Skeletal muscle cell (primary cell): Measurements from ENCODE around the gene SKAP2.

Experiments
- DNase-seq: peaks from one replicate; pipeline ENCODE4 v3.0.0-alpha.2; 2010; ENCODE audit warnings: low read depth
- H3K4me3 ChIP-seq: 2 replicates; pipeline ENCODE4 v1.5.1; 2011; ENCODE audit warnings: low read depth, mild to moderate bottlenecking, control low read depth, low read length, moderate library complexity

Gene SKAP2, protein sequence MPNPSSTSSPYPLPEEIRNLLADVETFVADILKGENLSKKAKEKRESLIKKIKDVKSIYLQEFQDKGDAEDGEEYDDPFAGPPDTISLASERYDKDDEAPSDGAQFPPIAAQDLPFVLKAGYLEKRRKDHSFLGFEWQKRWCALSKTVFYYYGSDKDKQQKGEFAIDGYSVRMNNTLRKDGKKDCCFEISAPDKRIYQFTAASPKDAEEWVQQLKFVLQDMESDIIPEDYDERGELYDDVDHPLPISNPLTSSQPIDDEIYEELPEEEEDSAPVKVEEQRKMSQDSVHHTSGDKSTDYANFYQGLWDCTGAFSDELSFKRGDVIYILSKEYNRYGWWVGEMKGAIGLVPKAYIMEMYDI

DNA sequence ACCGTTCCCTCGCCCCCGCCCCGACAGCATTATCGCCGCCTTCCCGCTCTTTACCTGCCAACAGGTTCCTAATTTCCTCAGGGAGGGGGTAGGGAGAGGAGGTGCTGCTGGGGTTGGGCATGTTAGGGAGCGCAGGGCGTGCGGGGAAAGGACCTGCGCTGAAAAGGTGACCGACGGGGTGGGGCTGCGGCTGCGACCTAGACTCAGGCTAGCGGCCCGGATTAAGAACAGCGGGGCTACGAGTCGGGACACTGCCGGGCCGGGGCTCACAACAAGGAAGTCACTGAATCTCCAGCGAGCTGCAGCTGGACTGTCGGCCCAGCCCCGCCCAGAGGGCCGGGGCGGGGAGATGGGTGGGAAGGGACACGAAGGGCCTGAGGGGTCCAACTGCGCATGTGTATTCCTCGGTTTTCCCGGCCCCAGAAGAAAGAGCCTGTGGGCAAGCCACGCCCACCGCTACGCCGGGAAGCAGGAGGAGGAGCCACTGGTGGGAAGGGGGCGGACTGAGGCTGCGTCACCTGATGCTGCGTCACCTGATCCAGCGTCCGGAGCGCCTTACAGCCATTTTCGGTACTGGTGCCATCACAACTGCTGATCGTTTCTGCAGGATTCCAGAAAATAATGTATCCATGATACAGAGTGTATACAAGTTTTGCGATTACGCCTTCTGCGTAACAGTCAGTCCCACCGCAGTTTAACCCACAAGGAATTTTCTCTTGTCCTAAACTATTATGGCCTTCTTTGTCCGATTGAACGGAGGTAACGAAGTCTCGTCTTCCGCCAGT, at the start of gene SKAP2:
Gene SKAP2 (minus strand): TSS at position 282 of the 785 bp plus-strand sequence. CDS start 161 bp downstream, at position 121.
- peak; percentile 97 for DNase-seq
- H3K4me3 ChIP-seq: peak within 1 kb of the TSS; percentile 83

DNA sequence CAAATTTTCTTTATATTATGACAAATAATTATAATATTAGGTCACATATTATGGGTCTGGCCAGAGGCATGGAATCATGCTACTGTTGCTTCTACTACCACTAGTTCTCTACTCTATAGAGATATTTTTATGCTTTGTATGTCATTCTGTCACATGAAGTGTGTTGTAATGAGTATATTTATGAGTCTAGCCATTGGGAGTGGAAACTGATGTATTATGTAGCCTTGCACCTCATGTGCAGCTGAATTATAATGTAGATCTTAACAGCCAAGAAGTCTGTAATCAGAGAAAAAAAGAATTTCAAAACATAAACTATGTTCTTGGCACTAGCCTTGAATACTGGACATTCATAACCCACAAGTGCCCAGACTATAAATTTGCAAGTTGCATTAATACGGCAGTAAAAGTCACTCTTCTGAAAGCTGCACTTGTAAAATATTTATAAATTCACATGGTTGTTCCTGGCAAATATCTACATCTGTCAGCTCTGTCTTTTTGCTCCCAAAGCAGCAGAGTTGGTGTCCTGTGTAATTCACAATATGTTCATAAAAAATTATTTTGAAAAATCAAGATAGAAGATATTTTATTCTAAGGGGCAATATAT, 48.6 kb upstream of the SKAP2 start:
- DNase-seq: no peak
- no peak overlapping the region for H3K4me3 ChIP-seq

DNA sequence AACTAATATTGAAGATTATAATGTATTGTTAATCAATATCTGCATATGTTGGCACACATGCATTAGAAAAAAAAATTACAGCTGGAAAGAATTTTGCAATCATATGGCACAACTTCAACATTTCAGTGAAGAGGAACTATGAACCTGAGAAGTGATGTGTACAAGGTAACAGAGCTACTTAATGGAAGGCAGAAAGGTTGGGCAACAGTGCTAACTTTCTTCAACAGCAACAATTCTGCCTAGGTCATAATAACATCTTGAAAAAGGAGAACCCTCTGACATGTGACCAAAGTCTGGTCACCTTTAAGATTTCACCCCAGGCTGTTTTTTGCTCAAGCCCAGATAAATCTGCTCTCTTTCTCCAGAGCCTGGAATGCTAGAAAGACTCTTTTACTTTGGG, 47.9 kb upstream of the SKAP2 start:
- no peak overlapping the region for H3K4me3 ChIP-seq
- no peak for DNase-seq

DNA sequence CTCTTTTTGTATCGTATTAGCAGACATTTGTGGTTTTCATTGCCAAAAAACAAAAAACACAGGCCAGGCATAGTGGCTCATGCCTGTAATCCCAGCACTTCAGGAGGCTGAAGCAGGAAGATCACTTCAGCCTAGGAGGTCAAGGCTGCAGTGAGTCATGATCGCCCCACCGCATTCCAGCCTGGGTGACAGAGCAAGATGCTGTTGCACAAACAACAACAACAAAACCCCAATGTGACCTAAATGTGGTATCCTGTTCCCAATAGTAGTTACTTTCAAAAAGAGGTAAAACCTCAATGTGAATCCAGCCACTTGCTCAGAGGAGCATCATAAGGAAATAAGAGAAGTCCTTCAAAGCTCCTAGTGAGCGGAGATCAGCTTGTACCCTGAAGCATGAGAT, 45.8 kb upstream of the SKAP2 start:
- no peak overlapping the region for H3K4me3 ChIP-seq
- peak; percentile 78 for DNase-seq

DNA sequence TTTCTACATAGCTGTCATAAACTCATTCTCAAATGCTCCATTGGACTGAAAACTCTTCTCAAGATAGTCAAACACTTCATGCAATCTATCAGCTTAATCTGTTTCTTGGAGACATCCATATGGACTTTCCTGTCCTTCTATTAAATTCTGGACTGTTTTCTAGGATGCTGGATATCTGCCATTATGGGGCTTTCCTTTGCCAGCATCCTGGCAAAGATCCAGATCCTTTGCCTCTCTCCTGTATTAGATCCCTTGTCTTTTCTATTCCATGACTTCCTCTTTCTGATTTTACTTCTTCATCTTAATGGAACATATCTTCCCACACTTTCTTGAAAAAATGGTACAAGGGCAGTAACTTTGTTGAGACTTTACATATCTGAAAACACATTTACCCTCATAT, 35.9 kb upstream of the SKAP2 start:
- no peak for DNase-seq
- H3K4me3 ChIP-seq: no peak overlapping the region

DNA sequence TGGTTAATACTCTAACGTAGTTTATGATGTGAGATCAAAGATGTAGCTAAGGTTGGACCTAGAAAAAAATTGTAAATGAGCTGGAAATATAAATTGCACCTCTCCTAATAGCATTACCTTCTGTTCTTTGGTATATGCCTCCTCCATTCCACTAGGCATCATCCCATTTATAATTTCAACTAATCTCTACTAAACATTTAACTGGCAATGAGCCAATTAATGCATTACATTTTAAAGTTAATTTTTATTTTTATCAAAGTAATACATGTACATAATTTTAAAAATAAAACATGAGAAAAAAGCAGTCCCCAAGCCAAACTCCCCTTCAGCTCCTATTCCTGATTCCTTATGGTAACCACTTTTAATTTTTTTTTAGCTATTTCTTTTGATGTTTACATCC, 35.1 kb upstream of the SKAP2 start:
- DNase-seq: no peak
- H3K4me3 ChIP-seq: no peak overlapping the region

DNA sequence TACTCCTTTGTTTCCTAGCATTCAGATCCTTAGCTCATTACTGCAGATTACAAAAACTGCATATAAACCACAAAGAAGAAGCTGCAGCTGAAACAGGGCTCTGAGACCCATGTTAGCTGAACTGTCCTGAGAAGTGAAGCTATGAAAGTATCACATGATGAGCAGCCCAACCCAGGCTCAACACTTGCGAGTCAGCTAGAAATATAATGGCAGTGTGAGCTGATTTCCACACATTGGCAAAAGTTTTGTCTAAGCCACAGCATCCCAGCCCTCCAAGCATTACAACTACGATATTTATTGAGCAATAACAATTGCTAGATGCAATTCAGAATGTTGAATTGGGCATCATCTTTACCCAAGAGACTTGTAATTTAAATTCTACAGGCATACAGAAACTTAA, 34.5 kb upstream of the SKAP2 start:
- peak; percentile 25 for DNase-seq
- H3K4me3 ChIP-seq: no peak overlapping the region

DNA sequence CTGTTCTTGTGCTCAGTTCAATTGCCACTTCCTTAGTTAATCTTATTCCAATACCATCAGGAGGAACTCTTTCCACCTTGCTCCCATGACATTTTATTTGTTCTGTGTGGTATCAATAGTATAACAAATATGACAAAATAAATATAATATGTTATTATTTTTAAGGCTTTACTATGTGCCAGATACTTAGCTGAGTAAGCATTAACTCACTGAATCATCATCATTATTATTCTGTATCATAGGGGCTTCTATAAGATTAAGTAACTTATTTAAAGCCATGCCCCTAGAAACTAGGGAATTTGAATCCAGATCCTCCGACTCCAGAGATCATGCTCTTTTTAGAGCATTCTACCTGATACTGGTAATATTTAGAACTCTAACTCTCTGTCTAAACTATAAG, 33.5 kb upstream of the SKAP2 start:
- no peak overlapping the region for H3K4me3 ChIP-seq
- DNase-seq: no peak

DNA sequence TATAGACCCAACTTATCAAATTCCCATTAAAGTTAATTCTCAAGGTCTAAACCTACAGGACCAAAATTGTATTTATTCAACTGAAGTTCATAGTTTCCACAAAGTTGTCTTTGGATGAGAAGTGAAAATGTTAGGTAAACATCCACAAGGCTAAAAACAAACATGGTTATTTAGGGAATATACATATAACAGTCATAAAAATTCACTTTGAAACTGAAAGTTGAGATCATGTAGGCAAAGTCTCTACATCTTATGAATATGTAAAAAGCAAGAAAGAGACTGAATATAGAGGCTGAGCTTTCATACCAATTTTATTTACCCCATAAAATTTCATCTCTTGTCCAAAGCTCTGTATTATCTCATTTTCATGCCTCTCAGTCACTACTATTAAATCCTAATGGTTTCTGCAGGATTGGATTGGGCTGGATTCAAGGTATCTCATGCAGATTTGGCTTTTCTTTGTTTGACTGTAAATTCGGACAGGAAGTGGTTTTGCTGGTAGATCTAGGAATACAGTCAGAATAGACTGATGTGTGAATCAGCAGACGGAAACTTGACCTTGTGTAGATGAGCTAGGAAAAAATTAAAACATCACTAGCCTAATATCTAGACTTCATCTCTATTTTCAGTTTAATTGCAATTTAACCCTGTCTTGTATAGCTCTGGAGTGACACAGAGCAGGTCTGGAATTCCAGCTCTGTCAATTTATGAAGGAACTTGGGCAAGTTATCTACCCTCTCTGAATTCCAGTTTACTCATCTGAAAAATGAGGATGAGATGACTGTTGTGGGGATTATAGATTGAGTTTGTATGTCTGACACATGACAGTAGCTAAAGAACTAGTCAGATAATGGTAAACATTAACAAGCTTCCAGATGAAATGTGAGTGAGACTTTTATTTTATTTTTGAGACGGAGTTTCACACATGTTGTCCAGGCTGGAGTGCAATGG, 27.3 kb upstream of the SKAP2 start:
- H3K4me3 ChIP-seq: no peak overlapping the region
- DNase-seq: no peak

DNA sequence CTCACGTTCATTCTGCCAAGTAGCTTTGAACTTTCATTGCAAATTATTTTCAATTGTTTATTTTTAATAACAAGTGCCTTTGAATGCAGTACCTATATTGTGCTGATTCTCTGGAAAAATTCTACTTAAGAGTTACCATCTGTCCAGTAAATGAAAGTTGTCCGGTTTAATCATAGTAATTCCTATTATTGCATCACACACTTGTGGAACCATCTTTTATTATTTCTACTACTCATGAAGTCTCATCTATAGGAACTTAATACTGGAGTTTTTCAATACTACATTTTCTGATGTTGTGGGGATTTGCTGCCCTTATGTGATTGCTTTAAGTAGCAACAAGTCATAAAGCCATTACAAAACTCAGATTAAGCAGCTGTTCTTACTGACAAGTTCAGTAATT, 16.5 kb upstream of the SKAP2 start:
- no peak overlapping the region for H3K4me3 ChIP-seq
- DNase-seq: no peak

DNA sequence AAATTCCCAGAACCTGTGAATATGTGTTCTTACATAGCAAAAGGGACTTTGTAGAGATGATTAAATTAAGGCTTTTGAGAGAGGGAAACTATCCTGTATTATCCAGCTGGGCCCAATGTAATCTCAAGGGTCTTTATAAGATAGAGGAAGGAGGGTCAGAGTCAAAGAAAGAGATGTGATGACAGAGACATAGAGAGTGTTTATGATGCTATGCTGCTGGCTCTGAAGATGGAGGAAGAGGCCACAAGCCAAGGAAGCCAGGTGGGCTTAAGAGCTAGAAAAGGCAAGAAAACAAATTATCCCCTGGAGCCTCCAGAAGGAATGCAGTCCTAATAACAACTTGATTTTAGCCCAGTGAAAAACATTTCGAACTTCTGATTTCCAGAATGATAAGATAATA, 15.3 kb upstream of the SKAP2 start:
- no peak overlapping the region for H3K4me3 ChIP-seq

DNA sequence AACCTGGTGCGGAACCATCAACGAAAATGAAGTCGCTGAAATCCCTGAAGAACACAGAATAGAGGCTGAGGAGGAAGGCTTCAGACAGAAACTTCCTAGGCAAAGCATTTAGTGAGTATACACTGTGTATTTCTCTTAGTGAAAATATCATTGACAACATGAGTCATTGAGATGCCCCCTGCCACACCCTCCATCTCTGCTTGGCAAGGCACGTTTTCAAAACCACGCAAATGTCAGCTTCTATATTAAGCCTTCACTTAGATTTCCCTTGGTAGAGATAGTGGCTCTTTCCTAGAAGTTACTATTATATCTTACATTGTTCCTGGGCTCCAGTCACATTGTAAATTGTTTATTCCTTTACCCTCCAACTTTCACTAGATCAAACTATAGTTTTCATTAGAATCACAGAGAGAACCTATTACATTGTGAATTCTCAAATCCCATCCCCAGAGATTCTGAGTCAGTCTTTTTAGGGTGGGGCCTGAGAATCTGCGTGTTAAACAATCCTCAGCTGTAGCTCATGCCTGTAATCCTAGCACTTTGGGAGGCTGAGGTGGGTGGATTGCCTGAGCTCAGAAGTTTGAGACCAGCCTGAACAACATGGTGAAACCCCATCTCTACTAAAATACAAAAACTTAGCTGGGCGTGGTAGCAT, 4.6 kb upstream of the SKAP2 start:
- DNase-seq: peak; percentile 6
- no peak overlapping the region for H3K4me3 ChIP-seq

More for the DNA sequence above, 15.3 kb upstream of the SKAP2 start:
- no peak for DNase-seq

DNA sequence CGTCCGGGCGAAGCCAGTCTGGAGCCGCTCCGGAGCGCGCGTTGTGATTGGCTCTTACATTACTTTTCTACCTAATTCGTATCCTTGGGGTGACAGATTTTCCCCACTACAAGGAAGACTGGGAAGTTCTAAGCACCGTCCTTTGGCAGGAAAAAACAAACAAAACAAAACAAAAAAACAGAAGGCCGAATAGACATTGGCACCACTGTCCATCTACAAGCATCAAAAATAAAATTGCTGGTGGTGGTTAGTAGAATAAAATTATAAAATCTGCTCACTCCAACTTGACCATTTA, 651 bp upstream of the SKAP2 start:
- DNase-seq: no peak
- H3K4me3 ChIP-seq: peak overlapping the region; percentile 83

DNA sequence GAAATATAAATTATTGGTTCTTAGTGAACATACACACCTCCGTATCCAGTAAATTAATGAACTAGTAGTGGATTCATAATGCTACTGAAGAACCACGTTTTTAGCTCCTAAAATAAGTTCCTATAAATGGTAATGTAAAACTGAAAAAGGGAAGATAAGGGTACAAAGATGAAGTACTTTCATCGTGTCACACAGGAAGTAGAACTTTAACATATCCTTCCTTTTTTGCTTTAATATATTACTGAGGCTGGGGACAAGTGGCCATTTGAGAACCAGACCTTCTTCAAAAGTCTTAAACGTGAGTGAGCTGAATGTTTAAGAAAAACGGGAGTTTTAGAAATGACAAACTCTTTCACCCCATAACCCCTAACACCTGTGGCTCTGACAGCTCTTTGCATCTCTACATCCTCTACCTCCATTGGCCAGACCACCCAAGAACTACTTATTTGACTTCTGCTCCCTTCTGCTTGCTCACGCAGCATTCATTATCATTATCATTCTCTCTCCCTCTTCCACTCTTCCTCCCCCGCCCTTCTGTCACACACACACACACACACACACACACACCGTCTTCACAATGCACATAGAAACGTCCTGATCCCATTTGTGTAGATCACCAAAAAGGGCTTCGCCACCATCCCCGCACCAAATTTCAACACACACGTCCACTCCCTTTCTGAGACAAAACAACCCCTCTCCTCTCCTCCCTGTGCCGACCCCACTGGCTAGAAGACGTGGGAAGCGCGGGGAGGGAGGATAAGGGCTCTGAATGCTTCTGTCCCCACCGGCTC, 677 bp downstream of the SKAP2 start:
- H3K4me3 ChIP-seq: peak overlapping the region; percentile 83
- no peak for DNase-seq

DNA sequence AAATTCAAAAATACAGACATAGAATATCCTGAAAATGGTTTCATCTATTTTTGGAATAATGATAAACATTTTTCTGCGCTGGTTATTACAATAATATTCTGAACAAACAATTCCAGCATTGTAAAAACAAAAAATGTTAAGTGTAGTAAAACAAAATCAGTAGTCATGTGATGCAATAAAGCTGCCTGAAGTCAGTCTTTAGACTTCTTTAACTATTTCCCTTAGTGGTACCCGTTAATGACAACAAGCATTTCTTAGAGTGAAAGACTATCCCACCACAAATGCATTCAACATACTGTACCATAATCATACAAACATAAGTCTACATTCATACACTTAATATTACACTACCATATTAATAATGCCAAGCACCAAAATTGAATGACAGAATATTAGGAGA, 1.6 kb downstream of the SKAP2 start:
- no peak overlapping the region for H3K4me3 ChIP-seq
- no peak for DNase-seq

DNA sequence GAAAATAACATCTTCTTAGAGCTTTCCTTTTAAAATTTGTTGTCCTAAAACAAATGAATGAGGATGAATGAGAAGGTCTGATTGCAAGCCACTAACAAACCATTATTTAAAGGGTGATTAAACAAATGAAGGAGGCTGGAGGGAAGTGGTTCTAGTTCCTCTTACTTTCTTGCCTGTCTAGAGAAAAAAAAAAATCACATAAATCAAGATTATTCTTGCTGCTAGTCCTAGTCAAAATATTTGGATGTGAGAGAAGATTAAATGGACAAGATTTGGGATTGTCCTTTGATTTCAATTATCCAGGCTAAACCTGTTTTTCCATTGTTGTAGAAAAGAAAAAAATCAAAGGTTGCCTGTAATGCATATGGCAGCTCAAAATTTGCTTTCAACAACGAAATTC, 3.3 kb downstream of the SKAP2 start:
- no peak for DNase-seq
- H3K4me3 ChIP-seq: no peak overlapping the region

DNA sequence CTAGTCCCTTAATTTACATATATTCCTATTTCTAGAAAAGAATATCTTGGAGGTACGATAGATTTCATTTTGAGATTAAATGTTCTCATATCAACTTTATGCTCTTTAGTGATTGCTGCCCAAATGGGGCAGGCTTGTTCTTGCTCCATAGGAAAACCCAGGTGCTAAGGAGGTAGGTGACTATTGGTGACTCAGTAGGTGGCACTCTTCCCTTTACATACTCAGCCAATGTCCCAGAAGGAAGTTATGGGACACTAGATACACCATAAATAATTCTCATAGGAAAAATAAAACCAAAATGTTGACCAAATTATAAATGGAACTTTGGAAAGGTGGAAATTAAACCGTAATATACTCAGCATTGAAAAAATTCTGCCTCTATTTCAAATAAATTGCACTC, 4.0 kb downstream of the SKAP2 start:
- DNase-seq: no peak
- no peak overlapping the region for H3K4me3 ChIP-seq

DNA sequence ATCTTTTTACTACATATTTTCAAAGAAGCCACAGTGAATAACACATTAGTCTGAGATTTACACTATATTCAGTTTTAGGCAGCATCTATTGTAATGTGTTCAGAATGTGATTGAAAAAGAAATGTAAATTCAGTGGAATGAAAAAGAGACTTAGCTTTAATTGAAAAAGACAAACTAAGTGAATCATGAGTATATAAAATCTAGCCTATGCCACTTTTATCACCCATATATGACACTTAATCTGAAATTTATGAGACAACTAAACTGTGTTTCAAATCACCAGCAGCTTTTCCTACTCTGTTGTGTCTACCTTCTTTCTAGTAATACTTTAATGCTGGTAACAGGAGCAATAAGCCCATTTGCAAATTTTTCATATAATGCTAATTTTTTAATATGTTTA, 4.7 kb downstream of the SKAP2 start:
- DNase-seq: no peak
- H3K4me3 ChIP-seq: no peak overlapping the region
